ENCODE data around the gene GOLGA2. TPM values are rescaled to one million over a fixed set of nuclear protein-coding genes. Genes with fewer than 3 reads are reported as not detected.

The GOLGA2 gene
- total and polyA plus RNA-seq, 2 of the 13 experiments (the other 11 are each of a cell fraction or from before 2014, with no cell fraction given) = 45.3 to 45.8 TPM

GRCh38 chr9:128294142-128294541, 18.3 kb upstream of the GOLGA2 start:
- Histone ChIP-seq H3K4me1 (ENCODE audit: insufficient read depth, low read length) (peaks cover 30% of the 10 kb centered on the region), H3K27me3 (ENCODE audit: control insufficient read depth in 1 of 2, insufficient read depth in 2 of 2, low read length in 2 of 2) (no peaks in the 10 kb centered on the region; a peak in 2 of 5 replicates), H2AFZ (ENCODE audit: low read length) (no peak overlapping the region), H3K4me3 (replicated peaks in 1 of 3; ENCODE audit: insufficient read depth in 1 of 3, low read depth in 2 of 3, low read length in 3 of 3) (no peak overlapping the region), H3K36me3 (replicated peaks in 1 of 2; ENCODE audit: control insufficient read depth in 1 of 2, insufficient read depth in 2 of 2, low read length in 2 of 2) (no peaks in the 10 kb centered on the region), H3K9ac (ENCODE audit: insufficient read depth, low read depth, low read length) (no peak overlapping the region), H3K27ac (ENCODE audit: extremely low read length, insufficient read depth, low read length) (no peak overlapping the region), H3K79me2 (ENCODE audit: insufficient read depth, low read length) (no peaks in the 10 kb centered on the region), H3K9me3 (ENCODE audit: low read length) (no peaks in the 10 kb centered on the region), H3K4me2 (ENCODE audit: low read depth, low read length) (no peak overlapping the region), H4K20me1 (ENCODE audit: insufficient read depth, low read length) (no peaks in the 10 kb centered on the region)
- no TSS peak for BruUV-seq (replicated peaks)
- TF ChIP-seq SP2 (CRISPR knock-in tag; IDR thresholded peaks at IDR 0.05) = no peak
- no peak for TF ChIP-seq ZNF773 (CRISPR knock-in tag; IDR thresholded peaks at IDR 0.05; ENCODE audit: borderline replicate concordance)
- WGBS (ENCODE audit: low lambda C conversion rate) = 100% methylated on average over 4 of the region's 4 CpGs
- ATAC-seq = no peak
- intact Hi-C loops (cut with micrococcal nuclease; ENCODE audit: unreplicated experiment) (loop anchor here (2.0 kb wide), 1 partner anchor 69 kb away; no protein-coding TSS in a partner anchor), in situ Hi-C loops (cut with HindIII; ENCODE audit: extremely low pct_ligation_motif_present, low pct_unique_long_range_greater_than_20kb) (no loop called here)
- CTCF ChIA-PET (ENCODE audit: low intra/inter-chr PET ratio, low total read pairs) = interaction anchor here (3.1 kb wide), 1 partner anchor 47 kb away, joined by 29 read pairs; the partner anchor contains the start of gene SLC27A4
- POLR2A ChIA-PET = interaction anchor here (2.8 kb wide), 1 partner anchor 18 kb away, joined by 21 read pairs; the partner anchor contains the start of genes GOLGA2 and SWI5
- no peak for DNase-seq (ENCODE audit: low spot score)
- no peak for FAIRE-seq

DNA sequence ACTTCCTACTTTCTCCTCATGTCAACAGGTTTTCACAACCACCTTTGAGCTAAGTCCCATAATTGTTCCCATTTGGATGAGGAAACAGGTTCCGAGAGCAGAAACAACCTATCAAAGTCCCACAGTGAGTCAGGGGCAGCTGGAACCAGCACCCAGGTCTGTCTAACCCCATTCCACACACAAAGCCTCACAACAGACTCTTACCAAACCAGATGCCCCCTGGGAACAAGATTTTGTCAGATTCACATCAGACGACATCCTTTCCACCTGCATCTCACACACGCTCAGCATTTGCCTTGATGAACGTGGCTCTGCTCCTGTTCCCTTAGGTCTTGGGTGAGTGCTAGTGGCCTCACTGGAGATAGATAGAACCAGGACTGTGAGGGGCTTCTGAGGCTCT, 17.3 kb upstream of the GOLGA2 start:
- CTCF ChIA-PET (ENCODE audit: low intra/inter-chr PET ratio, low total read pairs) = no interaction called here
- no peak overlapping the region for H3K9ac ChIP-seq (ENCODE audit: insufficient read depth, low read depth, low read length)
- WGBS (ENCODE audit: low lambda C conversion rate) = 94% methylated on average over 4 of the region's 4 CpGs
- no peak for ATAC-seq
- no peak for DNase-seq (ENCODE audit: low spot score)
- H3K9me3 ChIP-seq (ENCODE audit: low read length) = no peaks in the 10 kb centered on the region
- intact Hi-C loops (cut with micrococcal nuclease; ENCODE audit: unreplicated experiment) (no loop called here), in situ Hi-C loops (cut with HindIII; ENCODE audit: extremely low pct_ligation_motif_present, low pct_unique_long_range_greater_than_20kb) (no loop called here)
- no peaks in the 10 kb centered on the region; a peak in 2 of 5 replicates for H3K27me3 ChIP-seq (ENCODE audit: control insufficient read depth in 1 of 2, insufficient read depth in 2 of 2, low read length in 2 of 2)
- H3K27ac ChIP-seq (ENCODE audit: extremely low read length, insufficient read depth, low read length) = no peak overlapping the region
- H3K79me2 ChIP-seq (ENCODE audit: insufficient read depth, low read length) = no peaks in the 10 kb centered on the region
- peaks cover 30% of the 10 kb centered on the region for H3K4me1 ChIP-seq (ENCODE audit: insufficient read depth, low read length)
- BruUV-seq (replicated peaks) = no TSS peak
- no peaks in the 10 kb centered on the region for H4K20me1 ChIP-seq (ENCODE audit: insufficient read depth, low read length)
- no peak for FAIRE-seq
- no peak overlapping the region for H3K4me3 ChIP-seq (replicated peaks in 1 of 3; ENCODE audit: insufficient read depth in 1 of 3, low read depth in 2 of 3, low read length in 3 of 3)
- POLR2A ChIA-PET = no interaction called here
- H2AFZ ChIP-seq (ENCODE audit: low read length) = no peak overlapping the region
- H3K4me2 ChIP-seq (ENCODE audit: low read depth, low read length) = no peak overlapping the region
- no peak for TF ChIP-seq PHB2 (IDR thresholded peaks at IDR 0.05; ENCODE audit: partially characterized antibody)
- no peak for TF ChIP-seq ZNF225 (CRISPR knock-in tag; IDR thresholded peaks at IDR 0.05)
- TF ChIP-seq REPIN1 (CRISPR knock-in tag; IDR thresholded peaks at IDR 0.05; ENCODE audit: borderline replicate concordance, low read depth) = no peak
- TF ChIP-seq ZNF33A (CRISPR knock-in tag; IDR thresholded peaks at IDR 0.05; ENCODE audit: borderline replicate concordance) = no peak
- no peak for TF ChIP-seq MXI1 (IDR thresholded peaks at IDR 0.05; ENCODE audit: borderline replicate concordance, low read depth, low read length)
- TF ChIP-seq MEIS2 (CRISPR knock-in tag; IDR thresholded peaks at IDR 0.05) = no peak
- no peak for TF ChIP-seq KLF13 (CRISPR knock-in tag; IDR thresholded peaks at IDR 0.05)
- TF ChIP-seq ZBTB26 (CRISPR knock-in tag; IDR thresholded peaks at IDR 0.05; ENCODE audit: borderline replicate concordance) = no peak
- no peak for TF ChIP-seq SAP130 (CRISPR knock-in tag; IDR thresholded peaks at IDR 0.05; ENCODE audit: low read depth)
- no peak for TF ChIP-seq ZFP36L1 (CRISPR knock-in tag; IDR thresholded peaks at IDR 0.05)
- no peak for TF ChIP-seq ZNF792 (CRISPR knock-in tag; IDR thresholded peaks at IDR 0.05)
- TF ChIP-seq ZBTB33 (CRISPR knock-in tag; IDR thresholded peaks at IDR 0.05) = no peak
- TF ChIP-seq KLF16 (CRISPR knock-in tag; IDR thresholded peaks at IDR 0.05) = no peak
- no peak for TF ChIP-seq PHF5A (CRISPR knock-in tag; IDR thresholded peaks at IDR 0.05; ENCODE audit: low read depth, unreplicated experiment)
- no peak for TF ChIP-seq SNAPC2 (CRISPR knock-in tag; IDR thresholded peaks at IDR 0.05)
- H3K36me3 ChIP-seq (replicated peaks in 1 of 2; ENCODE audit: control insufficient read depth in 1 of 2, insufficient read depth in 2 of 2, low read length in 2 of 2) = 0 out of 5 replicates have a peak, but pooled peaks cover 0 to 5% of the 10 kb centered on the region in 2 experiments

Data from HepG2 (cell line).